T-helper 2 cell treated with Interferon-gamma antibody and Interleukin-4, amounts not matched to agents 5 μg/mL and 100 μg/mL, for 36 hours (primary cell): ENCODE measurements around the gene RCAN2.
"Not testable (repeated sequence)": the region's sequence is repeated elsewhere in the genome, so short reads cannot be mapped to it uniquely, and the experiment has no call there.

ENCODE experiments used
- DNase-seq: peaks from one replicate; pipeline ENCODE4 v3.0.0; 2021; ENCODE audit warnings: low spot score
- H3K27ac Mint-ChIP-seq: one replicate; pipeline ENCODE4 v1.8.0; 2021; ENCODE audit warnings: mild to moderate bottlenecking, mixed read lengths
- H3K27me3 Mint-ChIP-seq: one replicate; pipeline ENCODE4 v1.8.0; 2021; ENCODE audit warnings: low read depth, mixed read lengths
- H3K36me3 Mint-ChIP-seq: one replicate; pipeline ENCODE4 v1.8.0; 2021; ENCODE audit warnings: low read depth, mixed read lengths
- H3K4me1 Mint-ChIP-seq: one replicate; pipeline ENCODE4 v1.8.0; 2021; ENCODE audit warnings: low read depth, mixed read lengths
- H3K4me3 Mint-ChIP-seq: one replicate; pipeline ENCODE4 v1.8.0; 2022; ENCODE audit warnings: mild to moderate bottlenecking, moderate library complexity, mixed read lengths
- H3K9me3 Mint-ChIP-seq: one replicate; pipeline ENCODE4 v1.8.0; 2021; ENCODE audit warnings: mixed read lengths

Gene RCAN2

DNA sequence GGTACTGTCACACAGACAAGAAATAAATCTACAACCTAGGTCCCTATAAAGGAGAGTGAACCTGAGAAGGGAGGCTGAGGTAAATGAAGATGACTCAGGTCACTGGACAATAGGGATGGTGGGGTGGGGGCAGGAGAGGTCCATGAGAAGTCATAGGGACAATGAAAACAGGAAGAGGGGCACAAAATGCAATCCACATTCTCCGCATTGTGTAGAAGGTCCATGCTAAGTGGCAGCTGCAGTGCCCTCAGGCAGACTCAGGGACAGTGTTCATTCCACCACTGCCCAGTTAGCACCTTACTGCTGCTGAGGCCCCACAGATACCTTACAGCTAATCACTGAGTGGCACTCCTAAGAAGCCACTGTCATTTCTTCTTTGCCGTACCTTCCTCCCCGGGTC lies 156.8 kb downstream of the RCAN2 start:
- Mint-ChIP-seq H3K27me3 (peaks cover 12% of the 10 kb centered on the region), H3K4me1 (no peaks in the 10 kb centered on the region), H3K4me3 (no peak overlapping the region), H3K9me3 (no peaks in the 10 kb centered on the region), H3K27ac (no peak overlapping the region), H3K36me3 (no peaks in the 10 kb centered on the region)
- no peak for DNase-seq

DNA sequence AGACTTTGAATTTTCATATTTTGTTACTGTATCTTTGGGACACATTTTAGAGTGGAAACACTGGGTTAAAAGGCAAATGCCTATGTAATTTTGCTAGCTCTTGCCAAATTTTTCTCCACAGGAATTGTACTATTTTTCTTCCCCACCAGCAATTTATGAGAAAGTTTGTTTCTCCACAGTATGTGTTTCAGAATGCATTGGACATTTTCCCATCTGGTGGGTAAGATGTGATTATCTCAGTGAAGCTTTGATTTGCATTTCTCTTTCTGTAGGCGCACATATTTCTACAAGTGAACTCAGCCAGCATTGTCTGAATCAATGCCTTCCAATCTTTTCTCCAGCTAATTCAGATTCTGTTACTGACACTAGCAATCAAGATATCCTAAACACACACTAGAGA lies 157.8 kb downstream of the RCAN2 start:
- DNase-seq, result no peak
- no peaks in the 10 kb centered on the region for H3K4me1 Mint-ChIP-seq
- H3K27ac Mint-ChIP-seq, result no peak overlapping the region
- H3K36me3 Mint-ChIP-seq, result no peaks in the 10 kb centered on the region
- no peaks in the 10 kb centered on the region for H3K9me3 Mint-ChIP-seq
- H3K27me3 Mint-ChIP-seq, result peaks cover 12% of the 10 kb centered on the region
- no peak overlapping the region for H3K4me3 Mint-ChIP-seq

DNA sequence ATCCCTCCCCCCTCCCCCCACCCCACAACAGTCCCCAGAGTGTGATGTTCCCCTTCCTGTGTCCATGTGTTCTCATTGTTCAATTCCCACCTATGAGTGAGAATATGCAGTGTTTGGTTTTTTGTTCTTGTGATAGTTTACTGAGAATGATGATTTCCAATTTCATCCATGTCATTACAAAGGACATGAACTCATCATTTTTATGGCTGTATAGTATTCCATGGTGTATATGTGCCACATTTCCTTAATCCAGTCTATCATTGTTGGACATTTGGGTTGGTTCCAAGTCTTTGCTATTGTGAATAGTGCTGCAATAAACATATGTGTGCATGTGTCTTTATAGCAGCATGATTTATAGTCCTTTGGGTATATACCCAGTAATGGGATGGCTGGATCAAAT lies 158.8 kb downstream of the RCAN2 start:
- DNase-seq, H3K4me1 Mint-ChIP-seq, H3K27ac Mint-ChIP-seq, H3K4me3 Mint-ChIP-seq, H3K9me3 Mint-ChIP-seq, H3K36me3 Mint-ChIP-seq: not testable (repeated sequence)
- peaks cover 12% of the 10 kb centered on the region for H3K27me3 Mint-ChIP-seq

DNA sequence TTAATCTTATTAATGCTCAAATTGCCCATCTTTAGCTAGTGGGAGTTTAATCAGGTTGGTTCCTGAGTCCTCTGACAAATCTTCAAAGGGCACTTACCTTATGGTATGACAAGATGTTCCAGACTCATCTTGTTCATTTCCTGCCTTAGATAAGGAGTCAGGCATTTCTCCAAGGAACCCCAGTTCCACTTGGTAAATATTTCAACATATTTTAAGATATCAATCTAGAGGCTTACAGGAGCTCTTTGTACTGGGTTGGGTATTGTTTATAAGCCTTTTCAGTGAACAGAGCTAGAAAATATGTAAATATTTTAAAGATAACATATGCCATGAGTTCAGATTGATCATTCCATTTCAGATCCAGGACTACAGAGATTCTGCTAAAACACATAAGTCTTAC lies 159.8 kb downstream of the RCAN2 start:
- no peak overlapping the region for H3K27ac Mint-ChIP-seq
- no peak for DNase-seq
- no peaks in the 10 kb centered on the region for H3K4me1 Mint-ChIP-seq
- no peak overlapping the region for H3K4me3 Mint-ChIP-seq
- peaks cover 11% of the 10 kb centered on the region for H3K27me3 Mint-ChIP-seq
- H3K9me3 Mint-ChIP-seq, result no peaks in the 10 kb centered on the region
- no peaks in the 10 kb centered on the region for H3K36me3 Mint-ChIP-seq

- Mint-ChIP-seq H3K4me1 (no peaks in the 10 kb centered on the region), H3K27me3 (peaks cover 11% of the 10 kb centered on the region), H3K27ac (no peak overlapping the region), H3K4me3 (no peak overlapping the region), H3K9me3 (no peaks in the 10 kb centered on the region), H3K36me3 (no peaks in the 10 kb centered on the region)
- no peak for DNase-seq
Observed at GRCh38 chr6:46329568-46329967, 161.7 kb downstream of the RCAN2 start.

GRCh38 chr6:46327779-46328178 lies 163.5 kb downstream of the RCAN2 start:
- Mint-ChIP-seq H3K36me3 (no peaks in the 10 kb centered on the region), H3K27me3 (peaks cover 11% of the 10 kb centered on the region)

DNA sequence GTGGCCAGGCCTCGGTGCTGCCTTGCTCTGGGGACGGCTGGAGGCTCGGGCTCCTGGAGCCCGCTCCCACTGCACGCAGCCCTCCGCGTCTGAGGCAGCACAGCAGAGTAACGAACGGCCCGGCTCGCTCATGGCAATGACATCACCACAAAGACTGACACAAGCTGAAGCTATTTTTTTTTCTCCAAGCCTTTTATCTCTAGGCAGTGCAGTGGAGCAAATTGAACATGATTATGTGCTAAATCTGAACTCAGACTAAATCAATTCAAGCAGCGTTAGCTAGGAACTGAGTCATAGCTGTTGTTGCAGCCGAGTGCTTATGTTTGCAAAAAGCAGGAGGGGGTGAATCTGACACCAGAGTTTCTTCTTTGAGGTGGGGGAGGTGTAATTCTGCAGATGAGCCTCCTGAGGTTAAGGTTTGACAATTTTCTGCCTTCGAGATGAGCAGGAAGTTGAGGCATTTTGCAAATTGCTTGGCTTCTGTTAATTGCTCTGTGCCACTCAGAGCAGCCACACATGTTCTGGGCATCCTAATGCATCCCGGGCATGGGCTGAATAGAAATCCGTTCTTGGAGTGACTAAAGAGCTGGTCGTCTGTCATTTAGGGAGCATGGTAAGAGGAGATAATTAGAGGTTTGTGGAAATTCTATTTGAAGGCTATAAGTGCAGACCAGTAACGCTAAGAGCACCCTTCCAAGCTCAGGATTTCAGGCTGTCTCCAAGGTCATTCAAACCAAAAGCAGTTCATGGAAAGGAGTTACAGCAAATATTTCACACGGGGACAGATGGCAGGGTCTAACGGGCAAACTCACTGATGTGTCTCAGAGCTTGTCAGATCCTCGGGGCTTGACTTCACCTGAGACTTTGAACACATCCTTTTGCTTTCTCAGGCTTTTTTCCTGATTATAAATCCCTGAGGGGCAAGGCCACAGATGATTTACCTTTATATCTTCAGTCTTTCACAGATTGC lies 165.4 kb downstream of the RCAN2 start:
- Mint-ChIP-seq H3K27ac (no peak overlapping the region), H3K4me3 (no peak overlapping the region), H3K9me3 (no peaks in the 10 kb centered on the region), H3K4me1 (peaks cover 2% of the 10 kb centered on the region), H3K36me3 (no peaks in the 10 kb centered on the region), H3K27me3 (peaks cover 15% of the 10 kb centered on the region)
- DNase-seq, result no peak

More at GRCh38 chr6:46327779-46328178, 163.5 kb downstream of the RCAN2 start:
- no peak for DNase-seq
- Mint-ChIP-seq H3K4me3 (no peak overlapping the region), H3K27ac (no peak overlapping the region), H3K4me1 (peaks cover 2% of the 10 kb centered on the region), H3K9me3 (no peaks in the 10 kb centered on the region)

DNA sequence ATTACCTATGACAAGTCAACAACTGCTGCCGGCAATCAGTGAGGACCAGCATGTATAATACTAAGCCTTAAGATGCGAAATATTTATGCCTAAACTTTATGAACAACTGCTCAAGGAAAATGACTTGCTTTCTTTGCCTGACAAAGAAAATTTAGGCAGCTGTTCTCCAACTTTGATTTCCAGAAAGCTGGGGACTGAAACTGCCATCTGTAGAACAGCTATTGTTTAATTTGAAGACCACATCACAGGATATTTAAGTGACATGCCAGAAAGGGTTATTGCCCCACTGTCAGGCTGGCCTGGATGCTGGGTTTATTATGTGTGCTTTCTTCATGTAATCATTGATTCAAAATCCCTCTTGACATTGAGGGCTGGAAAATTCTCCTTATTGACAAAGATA lies 166.5 kb downstream of the RCAN2 start:
- no peak overlapping the region for H3K4me3 Mint-ChIP-seq
- H3K27ac Mint-ChIP-seq, result no peak overlapping the region

DNA sequence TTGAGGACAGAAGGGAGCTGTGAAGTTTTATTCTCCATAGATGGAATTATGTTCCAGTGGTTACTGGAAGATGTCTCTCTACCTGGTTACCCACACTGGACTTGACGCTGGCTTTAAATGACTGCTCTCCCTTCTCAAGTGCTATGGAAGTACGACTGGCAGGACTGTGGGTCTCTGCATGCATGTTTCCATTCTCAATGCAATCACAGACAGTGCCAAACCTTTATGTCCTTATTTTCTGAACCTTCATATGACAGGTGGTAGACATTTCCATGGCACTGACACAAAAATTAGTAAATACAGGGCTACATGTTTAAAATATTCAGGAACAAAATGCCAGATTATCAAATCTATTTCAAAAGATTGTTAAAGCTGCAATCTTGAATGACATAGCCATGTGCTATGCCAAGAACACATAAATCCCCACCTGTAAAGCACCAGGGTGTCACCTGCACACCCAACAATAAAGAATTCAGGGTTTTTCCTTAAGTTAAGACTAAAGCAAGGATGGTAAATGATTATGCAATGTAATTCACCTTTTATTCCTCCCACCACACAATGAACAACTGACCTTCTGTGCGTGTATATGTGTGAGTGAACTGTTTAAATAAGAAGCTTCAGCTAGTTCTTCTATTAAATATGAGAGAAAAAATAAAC lies 167.2 kb downstream of the RCAN2 start:
- Mint-ChIP-seq H3K9me3 (no peaks in the 10 kb centered on the region), H3K4me3 (no peak overlapping the region), H3K4me1 (peaks cover 2% of the 10 kb centered on the region), H3K27me3 (peaks cover 12% of the 10 kb centered on the region), H3K36me3 (no peaks in the 10 kb centered on the region), H3K27ac (no peak overlapping the region)
- DNase-seq, result no peak

More for the DNA sequence above, 166.5 kb downstream of the RCAN2 start:
- Mint-ChIP-seq H3K4me1 (peaks cover 2% of the 10 kb centered on the region), H3K9me3 (no peaks in the 10 kb centered on the region), H3K27me3 (peaks cover 12% of the 10 kb centered on the region), H3K36me3 (no peaks in the 10 kb centered on the region)
- no peak for DNase-seq

GRCh38 chr6:46323312-46323965 lies 167.8 kb downstream of the RCAN2 start:
- H3K4me3 Mint-ChIP-seq, result no peak overlapping the region
- no peaks in the 10 kb centered on the region for H3K36me3 Mint-ChIP-seq
- H3K27ac Mint-ChIP-seq, result no peak overlapping the region
- peaks cover 2% of the 10 kb centered on the region for H3K4me1 Mint-ChIP-seq
- H3K27me3 Mint-ChIP-seq, result peaks cover 12% of the 10 kb centered on the region
- DNase-seq, result no peak
- H3K9me3 Mint-ChIP-seq, result no peaks in the 10 kb centered on the region

GRCh38 chr6:46320505-46320904 lies 170.7 kb downstream of the RCAN2 start:
- no peaks in the 10 kb centered on the region for H3K9me3 Mint-ChIP-seq
- H3K4me3 Mint-ChIP-seq, result no peak overlapping the region
- H3K27ac Mint-ChIP-seq, result no peak overlapping the region
- no peak for DNase-seq
- H3K36me3 Mint-ChIP-seq, result no peaks in the 10 kb centered on the region
- H3K27me3 Mint-ChIP-seq, result peaks cover 6% of the 10 kb centered on the region
- H3K4me1 Mint-ChIP-seq, result peaks cover 2% of the 10 kb centered on the region

DNA sequence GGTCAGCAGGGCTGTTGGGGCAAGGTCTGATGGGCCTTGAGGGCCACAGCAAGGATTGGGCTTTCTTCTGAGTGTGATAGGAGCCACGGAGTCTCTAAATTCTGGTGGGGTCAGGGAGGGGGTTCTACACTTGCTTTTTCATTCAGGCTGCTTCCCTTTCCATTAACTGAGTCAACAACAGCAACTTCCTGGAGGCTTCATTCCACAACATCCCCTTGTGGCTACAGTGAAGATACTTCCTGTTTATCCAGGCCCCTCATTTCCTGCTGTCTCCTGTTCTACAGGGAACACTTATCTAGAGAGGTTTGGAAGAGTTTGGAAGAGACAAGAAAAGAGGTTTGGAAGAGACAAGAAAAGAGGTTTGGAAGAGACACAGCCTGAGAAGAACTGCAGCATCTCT lies 175.7 kb downstream of the RCAN2 start:
- Mint-ChIP-seq H3K27me3 (peaks cover 3% of the 10 kb centered on the region), H3K36me3 (no peaks in the 10 kb centered on the region), H3K4me1 (no peaks in the 10 kb centered on the region), H3K9me3 (no peaks in the 10 kb centered on the region), H3K27ac (no peak overlapping the region), H3K4me3 (no peak overlapping the region)
- DNase-seq, result no peak

DNA sequence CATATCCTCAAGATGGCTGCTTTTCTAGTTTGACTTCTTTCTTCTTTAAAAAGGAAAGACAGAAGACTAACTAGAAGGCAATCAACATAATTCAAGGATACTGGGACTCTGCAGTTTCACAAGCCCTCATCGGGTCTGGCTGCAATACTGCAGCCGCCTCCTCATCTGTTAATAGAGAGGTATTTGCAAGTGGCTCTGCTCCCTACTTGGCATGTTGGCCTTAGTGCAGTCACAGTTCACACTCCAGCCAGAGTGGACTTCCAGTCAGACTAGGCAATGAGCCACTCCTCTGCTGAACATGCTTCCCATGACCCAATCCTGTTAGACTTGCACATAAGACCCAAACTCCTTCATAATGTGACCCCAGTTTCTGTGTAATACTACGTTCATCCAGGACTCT lies 178.6 kb downstream of the RCAN2 start:
- Mint-ChIP-seq H3K27ac (no peak overlapping the region), H3K36me3 (no peaks in the 10 kb centered on the region), H3K9me3 (no peaks in the 10 kb centered on the region), H3K4me3 (no peak overlapping the region), H3K27me3 (peaks cover 6% of the 10 kb centered on the region), H3K4me1 (no peaks in the 10 kb centered on the region)
- no peak for DNase-seq

GRCh38 chr6:46310196-46310595 lies 181.1 kb downstream of the RCAN2 start:
- no peak for DNase-seq
- H3K4me3 Mint-ChIP-seq, result no peak overlapping the region
- no peaks in the 10 kb centered on the region for H3K4me1 Mint-ChIP-seq
- H3K27me3 Mint-ChIP-seq, result peaks cover 9% of the 10 kb centered on the region
- H3K36me3 Mint-ChIP-seq, result no peaks in the 10 kb centered on the region
- H3K9me3 Mint-ChIP-seq, result no peaks in the 10 kb centered on the region
- no peak overlapping the region for H3K27ac Mint-ChIP-seq
